GM23338 (cell line): ENCODE results near the gene KIF3B. TPM values are rescaled to one million over a fixed set of nuclear protein-coding genes. Genes with fewer than 3 reads are reported as not detected.

Experiments used
- ATAC-seq: fragments of 200-7000 bp; cut with Tn5 transposase; 3 replicates; pipeline ENCODE4 v1.9.1; 2020
- DNase-seq: peaks from one replicate; pipeline ENCODE4 v3.0.0-alpha.2; 2015; ENCODE audit warnings: low spot score
- H2AFZ ChIP-seq: fragments of 200-600 bp; sonication (generic); 2 replicates; pipeline ENCODE4 v1.8.0; 2016; ENCODE audit warnings: antibody characterized with exemption, mild to moderate bottlenecking, moderate library complexity
- H3F3A ChIP-seq: fragments of 200-600 bp; sonication (generic); replicated peaks from 2 replicates; pipeline ENCODE4 v1.8.0; 2017; ENCODE audit warnings: antibody characterized with exemption, mixed run types, low read depth
- H3K27ac ChIP-seq: fragments of 200-600 bp; sonication (generic); 2 replicates; pipeline ENCODE4 v1.6.1; 2016; ENCODE audit warnings: low read depth
- H3K27me3 ChIP-seq: fragments of 200-600 bp; sonication (generic); 2 replicates; pipeline ENCODE4 v1.8.0; 2016; ENCODE audit warnings: mild to moderate bottlenecking, mixed run types, moderate library complexity; ENCODE audit not compliant: insufficient read depth
- H3K36me3 ChIP-seq: fragments of 200-600 bp; sonication (generic); 2 replicates; pipeline ENCODE4 v1.8.0; 2016; ENCODE audit warnings: mild to moderate bottlenecking; ENCODE audit not compliant: insufficient read depth
- H3K4me1 ChIP-seq: fragments of 200-600 bp; sonication (generic); 2 replicates; pipeline ENCODE4 v1.8.0; 2016; ENCODE audit warnings: mild to moderate bottlenecking, moderate library complexity; ENCODE audit not compliant: insufficient read depth
- H3K4me2 ChIP-seq: fragments of 200-600 bp; sonication (generic); 2 replicates; pipeline ENCODE4 v1.7.1; 2017; ENCODE audit warnings: mixed run types
- H3K4me3 ChIP-seq: fragments of 200-600 bp; sonication (generic); 2 replicates; pipeline ENCODE4 v1.6.1; 2016; ENCODE audit warnings: mixed run types
- H3K79me2 ChIP-seq: fragments of 200-600 bp; sonication (generic); replicated peaks from 2 replicates; pipeline ENCODE4 v1.8.0; 2017; ENCODE audit warnings: mild to moderate bottlenecking; ENCODE audit not compliant: insufficient read depth
- H3K9me2 ChIP-seq: fragments of 200-600 bp; sonication (generic); 2 replicates; pipeline ENCODE4 v1.8.0; 2017; ENCODE audit not compliant: insufficient read depth
- H4K20me1 ChIP-seq: fragments of 200-600 bp; sonication (generic); replicated peaks from 2 replicates; pipeline ENCODE4 v1.8.0; 2017; ENCODE audit warnings: mild to moderate bottlenecking; ENCODE audit not compliant: insufficient read depth
- H3K27ac Mint-ChIP-seq: 2 replicates; pipeline ENCODE4 v1.8.0; 2020; ENCODE audit warnings: inconsistent platforms, mild to moderate bottlenecking, moderate library complexity, mixed read lengths
- H3K27me3 Mint-ChIP-seq: 3 replicates; pipeline ENCODE4 v1.8.0; 2022; ENCODE audit warnings: low read depth, mild to moderate bottlenecking, moderate library complexity, mixed read lengths, inconsistent platforms; ENCODE audit not compliant: insufficient read depth, poor library complexity
- H3K36me3 Mint-ChIP-seq: 3 replicates; pipeline ENCODE4 v1.8.0; 2021; ENCODE audit warnings: low read depth, mild to moderate bottlenecking, inconsistent platforms, moderate library complexity, mixed read lengths
- H3K4me1 Mint-ChIP-seq: 3 replicates; pipeline ENCODE4 v1.8.0; 2020; ENCODE audit warnings: mild to moderate bottlenecking, inconsistent platforms, mixed read lengths
- H3K4me3 Mint-ChIP-seq: 3 replicates; pipeline ENCODE4 v1.8.0; 2021; ENCODE audit warnings: moderate library complexity, mild to moderate bottlenecking, inconsistent platforms, mixed read lengths
- H3K9me3 Mint-ChIP-seq: 3 replicates; pipeline ENCODE4 v1.8.0; 2020; ENCODE audit warnings: moderate library complexity, mild to moderate bottlenecking, inconsistent platforms, mixed read lengths
- EZH2 ChIP-seq: fragments of 200-600 bp; sonication (generic); IDR thresholded peaks from one replicate; pipeline ENCODE4 v1.8.0; 2017; ENCODE audit warnings: antibody characterized with exemption, mild to moderate bottlenecking, low read depth; ENCODE audit not compliant: unreplicated experiment
- EZH2phosphoT487 ChIP-seq: fragments of 200-600 bp; sonication (generic); IDR thresholded peaks from one replicate; pipeline ENCODE4 v1.8.1; 2018; ENCODE audit warnings: antibody characterized with exemption; ENCODE audit not compliant: unreplicated experiment
- NANOG ChIP-seq: IDR thresholded peaks from 2 replicates; pipeline ENCODE4 v1.6.1; 2016; ENCODE audit warnings: antibody characterized with exemption, borderline replicate concordance
- POLR2AphosphoS5 ChIP-seq: IDR thresholded peaks from 2 replicates; pipeline ENCODE4 v1.6.1; 2016; ENCODE audit warnings: antibody characterized with exemption, low read depth
- STAT1 ChIP-seq: IDR thresholded peaks from one replicate; pipeline ENCODE4 v1.6.1; 2016; ENCODE audit warnings: antibody characterized with exemption; ENCODE audit not compliant: unreplicated experiment
- ZNF114 ChIP-seq: fragments of 250-450 bp; sonication (Bioruptor Pico); IDR thresholded peaks from 2 replicates; pipeline ENCODE4 v1.5.0; 2020; ENCODE audit warnings: mild to moderate bottlenecking, moderate library complexity
- ZNF331 ChIP-seq: fragments of 250-450 bp; sonication (Bioruptor Pico); IDR thresholded peaks from 2 replicates; pipeline ENCODE4 v1.5.0; 2020; ENCODE audit warnings: low read depth, mild to moderate bottlenecking, moderate library complexity
- polyA plus RNA-seq: library from polyadenylated mRNA; unstranded; fragments of >200 nt; fragmentation: Nextera tagmentation; extraction: Ambion mirVana; gene quantifications from 2 replicates; pipeline ENCODE4 v1.2.1, GENCODE V29; 2016
- total RNA-seq: library from RNA; depleted of rRNA; stranded (reverse); fragments of >200 nt; shearing (Covaris generic); gene quantifications from 2 replicates; pipeline ENCODE4 v1.2.3, GENCODE V29; 2014
- TF ChIP-seq, protein P1 (sequence below), 2 experiments: fragments of 200-600 bp in 1 of 2; sonication (generic) in 1 of 2; conservative IDR thresholded peaks; 2 replicates each; pipeline versions ENCODE4 v1.5.1 to v1.6.1; 2016 to 2017; ENCODE audit warnings: antibody characterized with exemption in 2 of 2, low read depth in 2 of 2, mild to moderate bottlenecking in 2 of 2, moderate library complexity in 1 of 2
- TF ChIP-seq, protein P2 (sequence below): fragments of 250-450 bp; sonication (Bioruptor Pico); IDR thresholded peaks from 2 replicates; pipeline ENCODE4 v1.5.0; 2020; ENCODE audit warnings: mild to moderate bottlenecking, moderate library complexity

The KIF3B gene
- total and polyA plus RNA-seq, 2 experiments from 2014 or later = 6.1 to 22.8 TPM

DNA sequence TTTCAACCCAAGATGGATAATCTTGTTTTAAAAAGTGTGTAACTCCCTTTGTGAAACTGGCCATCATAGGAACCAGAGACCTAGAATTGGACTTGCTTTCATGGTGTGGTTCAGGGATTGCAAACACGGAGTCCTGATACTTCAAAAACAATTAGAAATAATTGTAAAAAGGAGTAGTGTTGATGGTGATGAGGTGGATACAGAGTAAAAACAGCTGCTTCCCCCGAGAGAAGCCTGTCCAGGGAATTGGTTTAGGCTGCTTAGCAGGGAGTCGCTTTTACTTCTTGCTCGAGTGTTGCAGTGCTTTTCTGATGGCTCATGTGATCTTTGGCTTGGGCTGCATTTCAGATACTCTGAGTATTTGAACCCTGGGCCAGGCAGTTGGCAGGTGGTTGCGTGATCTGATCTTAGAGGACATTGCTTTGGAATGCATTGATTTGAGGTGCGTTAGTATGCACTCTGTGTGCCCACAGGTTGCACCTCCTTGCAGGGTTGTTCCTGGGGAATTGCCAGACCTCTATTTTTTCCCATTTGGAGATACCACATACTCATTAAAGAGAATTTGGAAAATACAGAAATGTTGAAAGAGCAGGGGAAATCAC, 19.5 kb downstream of the KIF3B start:
- Histone ChIP-seq H3K36me3 (no peaks in the 10 kb centered on the region), H3K27ac (no peak overlapping the region), H3K9me2 (no peaks in the 10 kb centered on the region), H3K27me3 (no peaks in the 10 kb centered on the region), H3K4me1 (no peaks in the 10 kb centered on the region), H3F3A (no peaks in the 10 kb centered on the region), H3K79me2 (peaks cover 38% of the 10 kb centered on the region), H3K4me3 (no peak overlapping the region), H3K4me2 (no peak overlapping the region), H2AFZ (no peak overlapping the region), H4K20me1 (peaks cover 10% of the 10 kb centered on the region)
- TF ChIP-seq POLR2AphosphoS5 (no peak), NANOG (no peak), ZNF331 (CRISPR knock-in tag) (no peak), STAT1 (no peak), ZNF114 (no peak)
- H3K27me3 Mint-ChIP-seq = no peaks in the 10 kb centered on the region
- H3K4me1 Mint-ChIP-seq = no peaks in the 10 kb centered on the region
- ATAC-seq (no peak), DNase-seq (no peak)
- no peak overlapping the region for H3K4me3 Mint-ChIP-seq
- no peak overlapping the region for H3K27ac Mint-ChIP-seq
- no peaks in the 10 kb centered on the region for H3K9me3 Mint-ChIP-seq
- no peaks in the 10 kb centered on the region for H3K36me3 Mint-ChIP-seq

DNA sequence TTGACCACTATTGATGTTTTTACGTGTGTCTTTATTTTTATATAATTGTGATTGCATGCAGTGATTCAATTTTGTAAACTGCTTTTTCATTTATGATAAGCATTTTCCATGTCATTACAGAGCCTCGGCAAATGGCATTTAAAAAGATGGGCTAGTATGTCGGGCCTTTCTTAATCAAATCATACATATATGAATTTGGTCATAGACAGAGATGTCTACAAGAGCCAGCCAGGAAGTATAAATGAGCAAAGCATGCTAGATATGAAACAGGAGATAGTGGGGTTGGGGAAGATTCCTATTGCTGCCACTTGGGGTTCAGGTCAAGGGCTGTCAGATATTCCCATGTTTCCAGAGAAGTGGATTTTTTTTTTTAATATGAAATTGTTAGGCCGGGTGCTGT, 20.0 kb downstream of the KIF3B start:
- peaks cover 38% of the 10 kb centered on the region for H3K79me2 ChIP-seq
- H3F3A ChIP-seq = no peaks in the 10 kb centered on the region
- no peaks in the 10 kb centered on the region for H3K27me3 ChIP-seq
- H3K27ac ChIP-seq = no peak overlapping the region
- H2AFZ ChIP-seq = no peak overlapping the region
- ATAC-seq = no peak
- no peaks in the 10 kb centered on the region for H3K9me2 ChIP-seq
- Mint-ChIP-seq H3K27ac (no peak overlapping the region), H3K4me3 (no peak overlapping the region), H3K9me3 (no peaks in the 10 kb centered on the region), H3K36me3 (no peaks in the 10 kb centered on the region), H3K4me1 (no peaks in the 10 kb centered on the region), H3K27me3 (peaks cover 1% of the 10 kb centered on the region)
- peaks cover 14% of the 10 kb centered on the region for H4K20me1 ChIP-seq
- DNase-seq = no peak
- TF ChIP-seq ZNF331 (CRISPR knock-in tag) = no peak
- TF ChIP-seq ZNF114 = no peak
- no peak overlapping the region for H3K4me2 ChIP-seq
- H3K4me3 ChIP-seq = no peak overlapping the region
- H3K36me3 ChIP-seq = no peaks in the 10 kb centered on the region
- no peaks in the 10 kb centered on the region; the same call in 1 of the 2 replicates for H3K4me1 ChIP-seq

DNA sequence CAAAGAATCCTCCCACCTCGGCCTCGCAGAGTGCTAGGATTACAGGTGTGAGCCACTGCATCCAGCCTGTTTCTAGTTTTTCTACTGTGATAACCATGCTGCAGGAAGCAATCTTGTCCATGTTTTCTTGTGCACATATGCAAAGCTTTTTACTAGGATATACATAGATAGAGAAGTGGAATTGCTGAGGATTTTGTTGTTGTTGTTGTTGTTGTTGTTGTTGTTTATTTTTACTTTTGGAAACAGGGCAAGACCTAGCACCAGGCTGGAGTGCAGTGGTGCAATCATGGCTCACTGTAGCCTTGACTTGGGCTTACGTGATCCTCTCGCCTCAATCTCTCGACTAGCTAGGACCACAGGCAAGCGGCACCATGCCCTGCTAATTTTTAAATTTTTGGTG, 23.2 kb downstream of the KIF3B start:
- H3K4me3 ChIP-seq = no peak overlapping the region
- H3K36me3 ChIP-seq = no peaks in the 10 kb centered on the region
- ATAC-seq (no peak), DNase-seq (no peak)
- no peaks in the 10 kb centered on the region for H3K9me3 Mint-ChIP-seq
- H3K4me1 Mint-ChIP-seq = peaks cover 3% of the 10 kb centered on the region; the same call in 1 of the 3 replicates
- no peaks in the 10 kb centered on the region for H3K9me2 ChIP-seq
- no peaks in the 10 kb centered on the region for H3K27me3 ChIP-seq
- H3K4me1 ChIP-seq = peaks cover 4% of the 10 kb centered on the region
- H3K79me2 ChIP-seq = peaks cover 36% of the 10 kb centered on the region
- peaks cover 17% of the 10 kb centered on the region for H4K20me1 ChIP-seq
- H3F3A ChIP-seq = no peaks in the 10 kb centered on the region
- no peak overlapping the region for H3K27ac ChIP-seq
- no peak overlapping the region for H2AFZ ChIP-seq
- no peak overlapping the region for H3K27ac Mint-ChIP-seq
- peaks cover 12% of the 10 kb centered on the region for H3K27me3 Mint-ChIP-seq
- no peaks in the 10 kb centered on the region for H3K36me3 Mint-ChIP-seq
- H3K4me3 Mint-ChIP-seq = no peak overlapping the region
- H3K4me2 ChIP-seq = no peak overlapping the region
- TF ChIP-seq EZH2phosphoT487 = no peak
- TF ChIP-seq, protein P1, sequence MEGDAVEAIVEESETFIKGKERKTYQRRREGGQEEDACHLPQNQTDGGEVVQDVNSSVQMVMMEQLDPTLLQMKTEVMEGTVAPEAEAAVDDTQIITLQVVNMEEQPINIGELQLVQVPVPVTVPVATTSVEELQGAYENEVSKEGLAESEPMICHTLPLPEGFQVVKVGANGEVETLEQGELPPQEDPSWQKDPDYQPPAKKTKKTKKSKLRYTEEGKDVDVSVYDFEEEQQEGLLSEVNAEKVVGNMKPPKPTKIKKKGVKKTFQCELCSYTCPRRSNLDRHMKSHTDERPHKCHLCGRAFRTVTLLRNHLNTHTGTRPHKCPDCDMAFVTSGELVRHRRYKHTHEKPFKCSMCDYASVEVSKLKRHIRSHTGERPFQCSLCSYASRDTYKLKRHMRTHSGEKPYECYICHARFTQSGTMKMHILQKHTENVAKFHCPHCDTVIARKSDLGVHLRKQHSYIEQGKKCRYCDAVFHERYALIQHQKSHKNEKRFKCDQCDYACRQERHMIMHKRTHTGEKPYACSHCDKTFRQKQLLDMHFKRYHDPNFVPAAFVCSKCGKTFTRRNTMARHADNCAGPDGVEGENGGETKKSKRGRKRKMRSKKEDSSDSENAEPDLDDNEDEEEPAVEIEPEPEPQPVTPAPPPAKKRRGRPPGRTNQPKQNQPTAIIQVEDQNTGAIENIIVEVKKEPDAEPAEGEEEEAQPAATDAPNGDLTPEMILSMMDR (conservative IDR thresholded peaks at IDR 0.05; ENCODE audit: low read depth in 2 of 2) = no peak
- no peak for TF ChIP-seq NANOG
- TF ChIP-seq, protein P2, sequence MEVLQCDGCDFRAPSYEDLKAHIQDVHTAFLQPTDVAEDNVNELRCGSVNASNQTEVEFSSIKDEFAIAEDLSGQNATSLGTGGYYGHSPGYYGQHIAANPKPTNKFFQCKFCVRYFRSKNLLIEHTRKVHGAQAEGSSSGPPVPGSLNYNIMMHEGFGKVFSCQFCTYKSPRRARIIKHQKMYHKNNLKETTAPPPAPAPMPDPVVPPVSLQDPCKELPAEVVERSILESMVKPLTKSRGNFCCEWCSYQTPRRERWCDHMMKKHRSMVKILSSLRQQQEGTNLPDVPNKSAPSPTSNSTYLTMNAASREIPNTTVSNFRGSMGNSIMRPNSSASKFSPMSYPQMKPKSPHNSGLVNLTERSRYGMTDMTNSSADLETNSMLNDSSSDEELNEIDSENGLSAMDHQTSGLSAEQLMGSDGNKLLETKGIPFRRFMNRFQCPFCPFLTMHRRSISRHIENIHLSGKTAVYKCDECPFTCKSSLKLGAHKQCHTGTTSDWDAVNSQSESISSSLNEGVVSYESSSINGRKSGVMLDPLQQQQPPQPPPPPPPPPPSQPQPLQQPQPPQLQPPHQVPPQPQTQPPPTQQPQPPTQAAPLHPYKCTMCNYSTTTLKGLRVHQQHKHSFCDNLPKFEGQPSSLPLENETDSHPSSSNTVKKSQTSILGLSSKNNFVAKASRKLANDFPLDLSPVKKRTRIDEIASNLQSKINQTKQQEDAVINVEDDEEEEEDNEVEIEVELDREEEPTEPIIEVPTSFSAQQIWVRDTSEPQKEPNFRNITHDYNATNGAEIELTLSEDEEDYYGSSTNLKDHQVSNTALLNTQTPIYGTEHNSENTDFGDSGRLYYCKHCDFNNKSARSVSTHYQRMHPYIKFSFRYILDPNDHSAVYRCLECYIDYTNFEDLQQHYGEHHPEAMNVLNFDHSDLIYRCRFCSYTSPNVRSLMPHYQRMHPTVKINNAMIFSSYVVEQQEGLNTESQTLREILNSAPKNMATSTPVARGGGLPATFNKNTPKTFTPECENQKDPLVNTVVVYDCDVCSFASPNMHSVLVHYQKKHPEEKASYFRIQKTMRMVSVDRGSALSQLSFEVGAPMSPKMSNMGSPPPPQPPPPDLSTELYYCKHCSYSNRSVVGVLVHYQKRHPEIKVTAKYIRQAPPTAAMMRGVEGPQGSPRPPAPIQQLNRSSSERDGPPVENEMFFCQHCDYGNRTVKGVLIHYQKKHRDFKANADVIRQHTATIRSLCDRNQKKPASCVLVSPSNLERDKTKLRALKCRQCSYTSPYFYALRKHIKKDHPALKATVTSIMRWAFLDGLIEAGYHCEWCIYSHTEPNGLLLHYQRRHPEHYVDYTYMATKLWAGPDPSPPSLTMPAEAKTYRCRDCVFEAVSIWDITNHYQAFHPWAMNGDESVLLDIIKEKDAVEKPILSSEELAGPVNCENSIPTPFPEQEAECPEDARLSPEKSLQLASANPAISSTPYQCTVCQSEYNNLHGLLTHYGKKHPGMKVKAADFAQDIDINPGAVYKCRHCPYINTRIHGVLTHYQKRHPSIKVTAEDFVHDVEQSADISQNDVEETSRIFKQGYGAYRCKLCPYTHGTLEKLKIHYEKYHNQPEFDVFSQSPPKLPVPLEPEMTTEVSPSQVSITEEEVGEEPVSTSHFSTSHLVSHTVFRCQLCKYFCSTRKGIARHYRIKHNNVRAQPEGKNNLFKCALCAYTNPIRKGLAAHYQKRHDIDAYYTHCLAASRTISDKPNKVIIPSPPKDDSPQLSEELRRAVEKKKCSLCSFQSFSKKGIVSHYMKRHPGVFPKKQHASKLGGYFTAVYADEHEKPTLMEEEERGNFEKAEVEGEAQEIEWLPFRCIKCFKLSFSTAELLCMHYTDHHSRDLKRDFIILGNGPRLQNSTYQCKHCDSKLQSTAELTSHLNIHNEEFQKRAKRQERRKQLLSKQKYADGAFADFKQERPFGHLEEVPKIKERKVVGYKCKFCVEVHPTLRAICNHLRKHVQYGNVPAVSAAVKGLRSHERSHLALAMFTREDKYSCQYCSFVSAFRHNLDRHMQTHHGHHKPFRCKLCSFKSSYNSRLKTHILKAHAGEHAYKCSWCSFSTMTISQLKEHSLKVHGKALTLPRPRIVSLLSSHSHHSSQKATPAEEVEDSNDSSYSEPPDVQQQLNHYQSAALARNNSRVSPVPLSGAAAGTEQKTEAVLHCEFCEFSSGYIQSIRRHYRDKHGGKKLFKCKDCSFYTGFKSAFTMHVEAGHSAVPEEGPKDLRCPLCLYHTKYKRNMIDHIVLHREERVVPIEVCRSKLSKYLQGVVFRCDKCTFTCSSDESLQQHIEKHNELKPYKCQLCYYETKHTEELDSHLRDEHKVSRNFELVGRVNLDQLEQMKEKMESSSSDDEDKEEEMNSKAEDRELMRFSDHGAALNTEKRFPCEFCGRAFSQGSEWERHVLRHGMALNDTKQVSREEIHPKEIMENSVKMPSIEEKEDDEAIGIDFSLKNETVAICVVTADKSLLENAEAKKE (CRISPR knock-in tag) = no peak
- no peak for TF ChIP-seq EZH2
- no peak for TF ChIP-seq POLR2AphosphoS5
